Measurements from ENCODE around the gene MRPL3. TPM values are rescaled to one million over a fixed set of nuclear protein-coding genes. Genes with fewer than 3 reads are reported as not detected.

The MRPL3 gene
- total RNA-seq, 1 experiment from 2014 or later, result 137 TPM

DNA sequence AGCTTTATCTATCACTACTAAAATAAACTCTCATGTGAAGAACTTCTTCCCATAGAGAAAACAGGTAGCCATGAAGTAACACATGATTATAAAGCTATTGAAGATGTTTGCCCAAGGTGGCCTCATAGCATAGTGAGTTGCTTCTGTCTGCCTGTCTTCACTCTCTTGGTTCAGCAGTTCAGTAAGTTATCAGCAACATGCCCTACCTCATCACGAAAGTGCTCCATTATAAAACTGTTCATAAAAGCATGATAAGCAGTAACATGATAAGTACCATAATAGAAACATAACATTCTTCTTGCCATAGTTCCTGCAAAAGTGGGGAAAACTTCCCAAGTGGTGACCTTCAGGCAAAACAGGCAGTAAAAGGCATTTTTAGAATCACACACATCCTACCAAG lies 45.6 kb downstream of the MRPL3 start:
- H3K36me3 ChIP-seq (ENCODE audit: insufficient read depth, low read length, poor library complexity, severe bottlenecking), result peaks cover 3% of the 10 kb centered on the region
- BruUV-seq (replicated peaks), result no TSS peak
- CTCF ChIA-PET, result no interaction called here
- TF ChIP-seq, protein P1, sequence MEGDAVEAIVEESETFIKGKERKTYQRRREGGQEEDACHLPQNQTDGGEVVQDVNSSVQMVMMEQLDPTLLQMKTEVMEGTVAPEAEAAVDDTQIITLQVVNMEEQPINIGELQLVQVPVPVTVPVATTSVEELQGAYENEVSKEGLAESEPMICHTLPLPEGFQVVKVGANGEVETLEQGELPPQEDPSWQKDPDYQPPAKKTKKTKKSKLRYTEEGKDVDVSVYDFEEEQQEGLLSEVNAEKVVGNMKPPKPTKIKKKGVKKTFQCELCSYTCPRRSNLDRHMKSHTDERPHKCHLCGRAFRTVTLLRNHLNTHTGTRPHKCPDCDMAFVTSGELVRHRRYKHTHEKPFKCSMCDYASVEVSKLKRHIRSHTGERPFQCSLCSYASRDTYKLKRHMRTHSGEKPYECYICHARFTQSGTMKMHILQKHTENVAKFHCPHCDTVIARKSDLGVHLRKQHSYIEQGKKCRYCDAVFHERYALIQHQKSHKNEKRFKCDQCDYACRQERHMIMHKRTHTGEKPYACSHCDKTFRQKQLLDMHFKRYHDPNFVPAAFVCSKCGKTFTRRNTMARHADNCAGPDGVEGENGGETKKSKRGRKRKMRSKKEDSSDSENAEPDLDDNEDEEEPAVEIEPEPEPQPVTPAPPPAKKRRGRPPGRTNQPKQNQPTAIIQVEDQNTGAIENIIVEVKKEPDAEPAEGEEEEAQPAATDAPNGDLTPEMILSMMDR (conservative IDR thresholded peaks at IDR 0.05; ENCODE audit: low read depth, low read length), result no peak
- no peak for TF ChIP-seq EZH2 (IDR thresholded peaks at IDR 0.05; ENCODE audit: borderline replicate concordance, low read depth, low read length, poor library complexity, severe bottlenecking)
- H3K9me3 ChIP-seq (ENCODE audit: low read depth, low read length, poor library complexity, severe bottlenecking), result no peaks in the 10 kb centered on the region
- no peak for DNase-seq (ENCODE audit: low spot score)
- H3K4me3 ChIP-seq (ENCODE audit: low read depth, low read length, poor library complexity, severe bottlenecking), result no peak overlapping the region
- H3K27ac ChIP-seq (ENCODE audit: low read depth, low read length, poor library complexity, severe bottlenecking), result no peak overlapping the region
- POLR2A ChIA-PET (ENCODE audit: low non-redundant PET), result no interaction called here
- intact Hi-C loops (cut with micrococcal nuclease; ENCODE audit: unreplicated experiment), result no loop called here
- H3K27me3 ChIP-seq (replicated peaks; ENCODE audit: insufficient read depth, low read depth, low read length, poor library complexity), result no peaks in the 10 kb centered on the region
- H3K4me1 ChIP-seq (ENCODE audit: insufficient read depth, low read length, poor library complexity, severe bottlenecking), result no peaks in the 10 kb centered on the region

DNA sequence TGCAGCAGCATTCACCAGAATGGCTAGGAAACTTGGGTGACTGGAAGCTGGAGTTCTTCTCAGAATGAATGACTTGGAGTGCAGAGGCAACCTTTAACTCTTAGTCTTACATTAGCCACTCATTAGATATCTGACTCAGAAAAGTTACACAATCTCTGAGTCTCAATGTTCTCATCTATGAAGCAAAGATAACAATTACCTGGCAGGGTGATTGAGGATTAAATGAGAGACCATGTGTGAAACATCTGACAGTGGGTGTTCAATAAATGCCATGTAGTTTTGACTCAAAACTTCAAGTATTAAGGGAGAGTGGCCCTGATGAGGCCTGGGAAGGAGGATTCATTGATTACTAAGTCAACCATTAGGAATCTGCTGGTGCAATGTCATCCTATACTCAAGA lies 48.3 kb downstream of the MRPL3 start:
- ChIA-PET POLR2A (ENCODE audit: low non-redundant PET) (no interaction called here), CTCF (no interaction called here)
- DNase-seq (ENCODE audit: low spot score), result no peak
- no peaks in the 10 kb centered on the region for H3K36me3 ChIP-seq (ENCODE audit: insufficient read depth, low read length, poor library complexity, severe bottlenecking)
- H3K4me3 ChIP-seq (ENCODE audit: low read depth, low read length, poor library complexity, severe bottlenecking), result no peak overlapping the region
- no peak overlapping the region for H3K27ac ChIP-seq (ENCODE audit: low read depth, low read length, poor library complexity, severe bottlenecking)
- TF ChIP-seq EZH2 (IDR thresholded peaks at IDR 0.05; ENCODE audit: borderline replicate concordance, low read depth, low read length, poor library complexity, severe bottlenecking), result no peak
- TF ChIP-seq, protein P1 (conservative IDR thresholded peaks at IDR 0.05; ENCODE audit: low read depth, low read length), result no peak
- H3K4me1 ChIP-seq (ENCODE audit: insufficient read depth, low read length, poor library complexity, severe bottlenecking), result no peaks in the 10 kb centered on the region
- H3K27me3 ChIP-seq (replicated peaks; ENCODE audit: insufficient read depth, low read depth, low read length, poor library complexity), result no peaks in the 10 kb centered on the region
- no TSS peak for BruUV-seq (replicated peaks)
- H3K9me3 ChIP-seq (ENCODE audit: low read depth, low read length, poor library complexity, severe bottlenecking), result no peaks in the 10 kb centered on the region
- intact Hi-C loops (cut with micrococcal nuclease; ENCODE audit: unreplicated experiment), result no loop called here

DNA sequence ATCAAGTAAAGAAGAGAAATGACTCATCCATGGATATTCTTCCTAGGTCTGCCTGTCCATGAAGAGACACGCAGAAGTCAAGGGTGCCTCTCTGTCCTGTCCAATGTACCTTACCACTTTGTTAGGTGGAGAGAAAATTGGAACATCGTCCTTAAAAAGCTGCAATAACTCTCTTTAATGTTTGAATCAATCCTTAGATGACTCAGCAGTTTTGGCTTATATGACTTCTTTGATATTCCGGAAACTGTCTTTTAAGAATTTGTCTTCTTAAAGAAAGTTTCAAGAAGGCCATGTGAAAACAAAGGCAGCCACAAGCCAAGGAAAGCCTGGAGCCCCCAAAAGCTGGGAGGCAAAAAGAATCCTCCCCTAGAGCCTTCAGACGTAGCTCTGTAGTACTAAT lies 49.2 kb downstream of the MRPL3 start:
- no peak overlapping the region for H3K27ac ChIP-seq (ENCODE audit: low read depth, low read length, poor library complexity, severe bottlenecking)
- BruUV-seq (replicated peaks), result no TSS peak
- no peaks in the 10 kb centered on the region for H3K4me1 ChIP-seq (ENCODE audit: insufficient read depth, low read length, poor library complexity, severe bottlenecking)
- no peaks in the 10 kb centered on the region for H3K36me3 ChIP-seq (ENCODE audit: insufficient read depth, low read length, poor library complexity, severe bottlenecking)
- intact Hi-C loops (cut with micrococcal nuclease; ENCODE audit: unreplicated experiment), result no loop called here
- DNase-seq (ENCODE audit: low spot score), result no peak
- no peaks in the 10 kb centered on the region for H3K9me3 ChIP-seq (ENCODE audit: low read depth, low read length, poor library complexity, severe bottlenecking)
- POLR2A ChIA-PET (ENCODE audit: low non-redundant PET), result no interaction called here
- CTCF ChIA-PET, result no interaction called here
- no peak overlapping the region for H3K4me3 ChIP-seq (ENCODE audit: low read depth, low read length, poor library complexity, severe bottlenecking)
- H3K27me3 ChIP-seq (replicated peaks; ENCODE audit: insufficient read depth, low read depth, low read length, poor library complexity), result no peaks in the 10 kb centered on the region
- TF ChIP-seq, protein P1 (conservative IDR thresholded peaks at IDR 0.05; ENCODE audit: low read depth, low read length), result no peak
- no peak for TF ChIP-seq EZH2 (IDR thresholded peaks at IDR 0.05; ENCODE audit: borderline replicate concordance, low read depth, low read length, poor library complexity, severe bottlenecking)
